Measurements from ENCODE around the gene ZNF652.
"Not testable (repeated sequence)": the region's sequence is repeated elsewhere in the genome, so short reads cannot be mapped to it uniquely, and the experiment has no call there.

ZNF652 gene

DNA sequence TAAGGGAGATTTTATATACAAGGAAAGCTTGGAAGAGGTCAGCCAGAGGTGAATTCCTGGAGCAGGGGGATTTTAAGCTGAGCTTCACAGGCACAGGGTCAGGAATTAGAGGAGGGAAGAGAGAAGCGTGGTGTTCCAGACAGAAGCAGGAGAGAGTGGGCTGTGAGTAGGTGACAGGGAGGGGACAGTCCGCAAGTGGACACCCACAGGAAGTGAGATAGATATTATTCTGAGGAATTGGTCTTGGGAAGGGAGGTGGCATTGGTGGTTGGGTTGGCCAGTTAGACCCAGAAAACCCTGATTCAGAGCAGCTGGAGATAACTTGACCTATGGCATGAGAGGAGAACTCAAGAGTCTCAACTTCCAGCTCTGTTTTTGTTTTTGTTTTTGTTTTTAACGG lies 37.9 kb upstream of the ZNF652 start:
- Histone ChIP-seq H3K9me3 (no peaks in the 10 kb centered on the region), H3K36me3 (peaks cover 12% of the 10 kb centered on the region), H3K4me1 (ENCODE audit: control insufficient read depth in 1 of 2, insufficient read depth in 1 of 2, low read depth in 1 of 2, low read length in 1 of 2) (peaks cover 21 to 22% of the 10 kb centered on the region in 2 experiments), H3K4me3 (ENCODE audit: low read depth in 1 of 2, low read length in 1 of 2) (no peak overlapping the region), H3K27me3 (no peaks in the 10 kb centered on the region), H3K27ac (no peak overlapping the region)
- TF ChIP-seq, protein P1, sequence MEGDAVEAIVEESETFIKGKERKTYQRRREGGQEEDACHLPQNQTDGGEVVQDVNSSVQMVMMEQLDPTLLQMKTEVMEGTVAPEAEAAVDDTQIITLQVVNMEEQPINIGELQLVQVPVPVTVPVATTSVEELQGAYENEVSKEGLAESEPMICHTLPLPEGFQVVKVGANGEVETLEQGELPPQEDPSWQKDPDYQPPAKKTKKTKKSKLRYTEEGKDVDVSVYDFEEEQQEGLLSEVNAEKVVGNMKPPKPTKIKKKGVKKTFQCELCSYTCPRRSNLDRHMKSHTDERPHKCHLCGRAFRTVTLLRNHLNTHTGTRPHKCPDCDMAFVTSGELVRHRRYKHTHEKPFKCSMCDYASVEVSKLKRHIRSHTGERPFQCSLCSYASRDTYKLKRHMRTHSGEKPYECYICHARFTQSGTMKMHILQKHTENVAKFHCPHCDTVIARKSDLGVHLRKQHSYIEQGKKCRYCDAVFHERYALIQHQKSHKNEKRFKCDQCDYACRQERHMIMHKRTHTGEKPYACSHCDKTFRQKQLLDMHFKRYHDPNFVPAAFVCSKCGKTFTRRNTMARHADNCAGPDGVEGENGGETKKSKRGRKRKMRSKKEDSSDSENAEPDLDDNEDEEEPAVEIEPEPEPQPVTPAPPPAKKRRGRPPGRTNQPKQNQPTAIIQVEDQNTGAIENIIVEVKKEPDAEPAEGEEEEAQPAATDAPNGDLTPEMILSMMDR (IDR thresholded peaks at IDR 0.05): no peak

DNA sequence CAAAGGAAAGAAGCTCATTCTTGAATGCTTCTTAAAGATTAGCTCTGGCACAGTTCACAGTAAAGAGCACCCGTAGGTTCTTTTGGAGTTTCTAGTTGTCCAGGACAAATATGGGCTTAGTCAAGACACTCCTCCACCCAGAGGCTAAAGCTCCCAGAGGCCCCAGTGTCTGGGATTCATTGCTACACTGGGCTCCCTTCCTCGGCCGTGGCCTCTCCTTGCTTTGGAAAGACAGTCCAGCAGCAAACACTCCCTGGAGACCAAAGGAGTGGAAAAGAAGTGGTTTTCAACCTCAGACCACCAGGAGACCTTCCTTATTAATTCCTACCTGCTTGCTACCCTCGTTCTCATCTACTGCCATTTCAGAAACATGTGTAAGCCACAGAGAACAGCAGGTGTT lies 35.5 kb upstream of the ZNF652 start:
- H3K27ac ChIP-seq: no peak overlapping the region
- no peaks in the 10 kb centered on the region for H3K36me3 ChIP-seq
- TF ChIP-seq, protein P1 (IDR thresholded peaks at IDR 0.05): no peak
- H3K9me3 ChIP-seq: no peaks in the 10 kb centered on the region
- no peaks in the 10 kb centered on the region for H3K27me3 ChIP-seq
- no peak overlapping the region for H3K4me3 ChIP-seq (ENCODE audit: low read depth in 1 of 2, low read length in 1 of 2)
- H3K4me1 ChIP-seq (ENCODE audit: control insufficient read depth in 1 of 2, insufficient read depth in 1 of 2, low read depth in 1 of 2, low read length in 1 of 2): peaks cover 26 to 28% of the 10 kb centered on the region in 2 experiments

DNA sequence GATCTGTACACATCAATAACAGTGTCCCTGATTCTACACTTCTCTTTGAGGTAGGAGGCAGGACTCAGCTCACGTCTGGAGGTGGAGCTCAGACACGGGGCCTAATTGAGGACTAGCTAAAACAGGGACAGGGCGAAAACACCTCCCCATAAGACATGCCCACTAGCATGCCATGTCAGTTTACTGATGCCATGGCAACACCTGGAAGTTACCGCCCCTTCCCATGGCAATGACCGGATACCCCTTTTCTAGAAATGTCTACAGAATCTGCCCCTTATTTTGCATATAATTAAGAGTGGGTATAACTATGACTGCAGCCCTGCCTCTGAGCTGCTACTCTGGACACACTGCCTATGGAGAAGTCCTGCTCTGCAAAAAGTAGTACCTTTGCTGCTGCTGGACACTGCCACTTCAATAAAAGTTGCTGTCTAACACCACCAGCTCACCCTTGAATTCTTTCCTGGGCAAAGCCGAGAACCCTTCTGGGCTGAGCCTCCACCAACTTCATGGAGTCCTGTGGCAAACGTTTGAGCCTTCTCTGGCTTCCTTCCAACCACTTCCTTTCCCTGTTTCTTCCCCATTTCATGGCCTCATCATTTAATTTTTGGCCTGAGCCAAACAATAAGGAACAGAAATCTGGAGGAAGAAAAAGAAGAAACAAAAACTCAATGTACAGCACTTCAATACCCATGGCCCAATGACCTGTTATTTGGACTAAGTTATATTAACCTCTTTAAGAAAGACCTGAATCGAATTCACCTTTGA lies 31.6 kb upstream of the ZNF652 start:
- Histone ChIP-seq H3K27me3 (no peaks in the 10 kb centered on the region), H3K4me3 (ENCODE audit: low read depth in 1 of 2, low read length in 1 of 2) (peak overlapping the region in 1 of 2 experiments; percentile 21), H3K4me1 (ENCODE audit: control insufficient read depth in 1 of 2, insufficient read depth in 1 of 2, low read depth in 1 of 2, low read length in 1 of 2) (peaks cover 52 to 57% of the 10 kb centered on the region in 2 experiments), H3K9me3 (no peaks in the 10 kb centered on the region), H3K27ac (peak overlapping the region; percentile 85), H3K36me3 (no peaks in the 10 kb centered on the region)
- TF ChIP-seq, protein P1 (IDR thresholded peaks at IDR 0.05): no peak

DNA sequence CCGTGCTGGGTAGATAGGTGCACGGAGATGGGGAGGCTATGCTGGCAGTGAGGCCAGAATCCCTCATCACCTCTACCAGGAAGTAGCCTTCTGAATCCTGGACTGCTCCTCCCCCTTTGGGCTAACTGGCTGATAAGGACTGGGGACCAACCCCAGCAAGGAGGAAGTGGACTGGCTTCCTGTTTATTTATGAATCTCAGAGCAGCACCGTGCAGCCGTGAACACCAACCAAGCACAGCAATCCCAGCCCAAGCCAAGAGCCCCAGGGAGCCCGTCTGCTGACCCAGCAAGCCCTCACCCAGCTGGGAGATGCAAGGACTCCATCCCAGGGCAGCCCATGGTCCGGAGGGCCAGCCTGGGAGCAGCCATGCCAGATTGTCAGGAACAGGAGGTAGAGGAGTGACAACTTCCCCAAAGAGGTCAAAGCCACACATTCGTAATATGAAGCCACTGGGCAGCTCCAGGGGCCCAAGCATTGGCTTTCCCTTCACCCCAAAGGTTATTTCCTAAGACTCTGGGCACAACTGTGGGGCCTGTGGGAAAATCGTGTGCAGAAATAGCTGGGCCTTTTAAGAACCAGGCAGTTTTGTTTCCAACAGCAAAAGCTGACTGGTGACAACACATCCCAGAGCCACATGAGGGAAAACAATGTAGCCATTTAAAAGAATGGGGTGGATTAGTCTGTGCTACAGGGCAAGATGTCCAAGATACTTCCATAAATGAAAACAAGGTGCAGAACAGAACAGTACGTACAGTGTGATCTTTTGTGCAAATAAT lies 28.7 kb upstream of the ZNF652 start:
- Histone ChIP-seq H3K9me3 (no peaks in the 10 kb centered on the region), H3K4me1 (ENCODE audit: control insufficient read depth in 1 of 2, insufficient read depth in 1 of 2, low read depth in 1 of 2, low read length in 1 of 2) (peaks cover 66 to 77% of the 10 kb centered on the region in 2 experiments), H3K27ac (peak overlapping the region; percentile 95), H3K27me3 (no peaks in the 10 kb centered on the region), H3K4me3 (ENCODE audit: low read depth in 1 of 2, low read length in 1 of 2) (peak overlapping the region; percentile 48 to 56), H3K36me3 (no peaks in the 10 kb centered on the region)
- TF ChIP-seq, protein P1 (IDR thresholded peaks at IDR 0.05): no peak

DNA sequence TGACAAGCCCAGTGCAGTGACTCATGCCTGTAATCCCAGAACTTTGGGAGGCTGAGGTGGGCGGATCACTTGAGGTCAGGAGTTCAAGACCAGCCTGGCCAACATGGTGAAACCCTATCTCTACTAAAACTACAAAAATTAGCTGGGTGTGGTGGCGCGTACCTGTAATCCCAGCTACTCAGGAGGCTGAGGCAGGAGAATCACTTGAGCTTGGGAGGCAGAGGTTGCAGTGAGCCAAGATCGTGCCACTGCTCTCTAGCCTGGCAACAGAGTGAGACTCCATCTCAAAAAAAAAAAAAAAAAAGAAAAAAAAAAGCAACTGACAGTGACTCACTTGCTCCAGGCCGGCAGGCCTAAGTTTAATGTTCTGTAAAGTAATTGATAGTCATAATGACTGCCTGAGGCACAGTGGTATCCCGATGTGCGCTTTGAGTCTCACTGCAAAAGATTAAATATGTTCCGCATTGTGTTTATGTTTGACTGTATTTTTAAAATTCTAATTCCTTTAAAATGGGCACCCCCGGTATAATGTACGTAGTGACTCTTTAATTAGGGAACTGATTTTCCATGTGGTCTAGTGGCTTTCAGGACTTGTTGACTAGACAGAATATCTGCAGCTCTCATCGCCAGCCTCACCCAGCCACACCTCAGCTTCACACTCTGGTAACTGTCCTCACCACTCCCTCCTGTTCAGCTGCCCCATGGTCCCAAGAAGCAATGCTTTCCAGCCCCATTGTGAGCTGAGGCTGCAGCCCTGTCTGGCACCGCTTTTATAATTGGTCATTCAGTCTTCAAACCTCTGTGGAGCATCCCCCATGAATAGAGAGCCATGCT lies 27.7 kb upstream of the ZNF652 start:
- H3K4me3 ChIP-seq (ENCODE audit: low read depth in 1 of 2, low read length in 1 of 2): peak overlapping the region; percentile 48 to 56
- H3K27me3 ChIP-seq, H3K36me3 ChIP-seq, H3K9me3 ChIP-seq: not testable (repeated sequence)
- peaks cover 63 to 74% of the 10 kb centered on the region in 2 experiments for H3K4me1 ChIP-seq (ENCODE audit: control insufficient read depth in 1 of 2, insufficient read depth in 1 of 2, low read depth in 1 of 2, low read length in 1 of 2)
- peak overlapping the region; percentile 95 for H3K27ac ChIP-seq
